GM18511 (cell line): ENCODE results near the gene NUP42.

Experiments
- ATAC-seq: cut with Tn5 transposase; IDR thresholded peaks from one replicate; pipeline ENCODE4 v1.9.1; 2021; ENCODE audit warnings: mild to moderate bottlenecking, moderate library complexity; ENCODE audit not compliant: unreplicated experiment

Gene NUP42

GRCh38 chr7:23232966-23233365 lies 51.1 kb downstream of the NUP42 start:
- ATAC-seq = no peak

DNA sequence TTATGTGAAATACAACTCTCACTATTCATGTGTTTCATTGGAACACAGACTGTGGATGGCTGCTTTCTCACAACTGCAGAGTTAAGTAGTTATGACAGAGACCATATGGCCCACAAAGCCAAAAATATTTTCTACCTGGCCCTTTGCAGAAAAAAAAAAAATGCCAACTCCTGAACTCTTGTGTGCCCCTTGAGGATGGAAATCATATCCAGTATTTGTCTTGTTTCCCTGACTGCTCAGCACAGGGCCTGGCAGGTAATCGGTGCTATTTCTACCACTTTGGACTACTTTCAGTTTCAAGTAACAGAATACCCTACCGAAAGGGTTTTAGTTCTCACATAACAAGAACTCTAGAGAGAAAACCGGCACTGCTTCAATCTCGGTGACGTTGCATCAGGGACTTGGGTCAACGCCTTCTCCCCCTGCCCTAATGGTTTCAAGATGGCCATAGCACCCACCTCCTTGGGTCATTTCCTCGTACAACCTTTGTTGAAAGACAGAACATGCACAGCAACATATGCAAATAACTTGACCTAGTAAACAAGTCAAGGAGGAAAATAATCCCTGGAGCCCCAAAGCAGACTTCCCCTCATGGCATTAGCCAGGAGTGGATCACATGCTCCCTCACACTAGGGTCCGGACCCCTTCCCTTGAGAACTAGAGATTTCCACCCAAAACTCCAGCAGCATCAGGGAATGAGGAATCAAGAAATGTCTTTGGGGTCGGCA lies 52.9 kb downstream of the NUP42 start:
- ATAC-seq = peak; percentile 97

GRCh38 chr7:23235813-23236221 lies 54.0 kb downstream of the NUP42 start:
- no peak for ATAC-seq

- no peak for ATAC-seq
Observed at GRCh38 chr7:23237000-23237399, 55.2 kb downstream of the NUP42 start.

GRCh38 chr7:23238983-23239652 lies 57.3 kb downstream of the NUP42 start:
- no peak for ATAC-seq

- no peak for ATAC-seq
Observed at GRCh38 chr7:23239698-23240097, 57.9 kb downstream of the NUP42 start.

DNA sequence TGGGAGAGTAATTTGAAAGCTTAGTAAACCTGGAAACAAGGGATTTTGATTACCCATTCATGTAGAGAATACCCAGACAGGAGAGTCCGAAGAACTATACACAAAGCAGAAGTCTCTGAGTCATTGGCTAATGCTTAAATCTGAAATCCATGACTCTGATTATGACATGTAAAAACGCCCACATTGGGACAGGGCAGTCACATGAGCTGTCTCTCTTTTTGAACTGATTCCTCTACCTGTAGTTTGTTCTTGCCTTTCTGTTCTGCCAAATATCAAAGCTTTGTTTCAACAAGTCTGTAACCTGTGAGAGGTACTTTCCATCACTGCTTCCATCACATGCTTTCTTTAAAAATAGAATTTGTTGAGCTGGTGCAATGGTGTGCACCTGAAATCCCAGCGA lies 60.5 kb downstream of the NUP42 start:
- ATAC-seq = no peak

- no peak for ATAC-seq
Observed at GRCh38 chr7:23242935-23243334, 61.1 kb downstream of the NUP42 start.

DNA sequence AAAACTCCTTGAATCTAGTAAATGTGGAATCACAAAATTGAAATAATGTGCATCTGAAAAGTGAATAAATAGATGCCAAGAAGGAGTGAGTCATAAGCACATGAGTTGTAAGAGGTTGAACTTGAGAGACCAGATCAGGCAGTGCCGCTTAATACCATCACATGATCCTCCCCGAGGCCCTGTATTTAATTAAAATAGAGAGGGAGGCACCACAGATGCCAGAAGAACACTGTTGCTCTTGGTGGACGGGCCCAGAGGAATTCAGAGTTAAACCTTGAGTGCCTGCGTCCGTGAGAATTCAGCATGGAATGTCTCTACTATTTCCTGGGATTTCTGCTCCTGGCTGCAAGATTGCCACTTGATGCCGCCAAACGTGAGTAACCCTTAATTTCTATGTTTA lies 64.7 kb downstream of the NUP42 start, which contains the start of gene GPNMB:
Gene GPNMB (plus strand): TSS at position 221 of the 400 bp plus-strand sequence. CDS start 83 bp downstream, at position 304.
- no peak for ATAC-seq

DNA sequence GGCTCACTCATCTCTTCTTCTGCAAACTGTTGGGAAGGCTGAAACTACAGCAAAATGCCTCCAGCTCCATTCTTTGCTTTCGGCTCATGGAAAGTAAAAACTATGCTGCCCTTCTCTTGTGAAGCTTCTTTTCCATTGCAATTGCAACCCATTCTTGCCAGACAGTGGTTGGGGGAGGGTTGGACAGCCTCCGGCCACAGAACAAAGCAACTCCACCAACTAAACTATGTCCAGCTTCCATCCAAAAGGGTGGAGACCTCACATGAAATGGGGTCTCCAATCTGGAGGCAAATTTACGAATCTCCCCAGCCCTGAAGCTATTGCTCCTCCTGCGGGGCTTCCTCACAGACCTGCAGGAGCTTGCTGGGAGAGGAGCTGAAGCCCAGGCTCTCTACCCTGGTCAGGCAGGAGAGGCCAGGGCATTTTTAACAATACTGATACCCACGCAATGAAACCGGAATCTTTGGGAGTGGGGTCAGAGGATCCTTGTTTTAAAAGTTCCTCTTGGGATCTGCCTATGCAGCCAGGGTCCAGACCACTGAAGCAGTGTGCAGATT lies 65.3 kb downstream of the NUP42 start:
- no peak for ATAC-seq

- ATAC-seq = peak; percentile 45
Observed at GRCh38 chr7:23247603-23248335, 65.9 kb downstream of the NUP42 start.

- ATAC-seq = no peak
Observed at GRCh38 chr7:23249486-23249885, 67.6 kb downstream of the NUP42 start.
